Measurements from ENCODE around the gene CACNA1S.

- no peak for TF ChIP-seq CTCF (IDR thresholded peaks at IDR 0.05 in 8 of 11, conservative IDR thresholded peaks at IDR 0.05 in 3 of 11)
- peak in 1 of 3 donors; percentile 38 for TF ChIP-seq POLR2A (IDR thresholded peaks at IDR 0.05)
- peak; percentile 83 to 85 (median 83) for TF ChIP-seq POLR2AphosphoS5 (IDR thresholded peaks at IDR 0.05)
These were observed 88.7 kb downstream of the CACNA1S start, which contains the start of gene KIF21B for GRCh38 chr1:201023517-201023902.
